Right atrium auricular region (tissue), 2 donors: ENCODE data around the gene LBX2. TPM values are rescaled to one million over a fixed set of nuclear protein-coding genes. Genes with fewer than 3 reads are reported as not detected.
"Not testable (repeated sequence)": the region's sequence is repeated elsewhere in the genome, so short reads cannot be mapped to it uniquely, and the experiment has no call there.

Experiments used
- DNase-seq: peaks from one replicate; pipeline ENCODE4 v3.0.0-alpha.2; 2019; ENCODE audit warnings: low spot score
- H3K27ac ChIP-seq, 2 donors: fragments of 200-600 bp; sonication (generic); 1 replicate in 1 of 2; 2 replicates in 1 of 2; pipeline ENCODE4 v1.5.1; 2016 to 2019
- H3K27me3 ChIP-seq, 2 donors: fragments of 200-600 bp; sonication (generic); one replicate each; pipeline versions ENCODE4 v1.5.1 to v1.6.0; 2017 to 2019
- H3K36me3 ChIP-seq: fragments of 200-600 bp; sonication (generic); one replicate; pipeline ENCODE4 v1.5.1; 2016
- H3K4me1 ChIP-seq, 2 donors: fragments of 200-600 bp; sonication (generic); one replicate each; pipeline versions ENCODE4 v1.5.1 to v1.6.0; 2017 to 2019
- H3K4me3 ChIP-seq, 2 donors: fragments of 200-600 bp; sonication (generic); 1 replicate in 1 of 2; 2 replicates in 1 of 2; pipeline ENCODE4 v1.5.1; 2017 to 2019; ENCODE audit warnings: mild to moderate bottlenecking in 1 of 2, moderate library complexity in 1 of 2
- H3K9me3 ChIP-seq, 2 donors: fragments of 200-600 bp; sonication (generic); one replicate each; pipeline ENCODE4 v1.5.1; 2019
- total RNA-seq, 2 donors: library from RNA; depleted of rRNA; stranded (reverse); fragments of >200 nt; gene quantifications; one replicate each; pipeline ENCODE4 v1.1.0, GENCODE V29; 2016
- TF ChIP-seq, protein P1 (sequence below), 2 donors: fragments of 200-600 bp; sonication (generic); IDR thresholded peaks; one replicate each; pipeline ENCODE4 v1.5.1; 2019; ENCODE audit warnings: antibody characterized with exemption in 2 of 2

LBX2 gene
- total RNA-seq, 2 donors from 2014 or later, result 0.83 to 1.0 TPM

DNA sequence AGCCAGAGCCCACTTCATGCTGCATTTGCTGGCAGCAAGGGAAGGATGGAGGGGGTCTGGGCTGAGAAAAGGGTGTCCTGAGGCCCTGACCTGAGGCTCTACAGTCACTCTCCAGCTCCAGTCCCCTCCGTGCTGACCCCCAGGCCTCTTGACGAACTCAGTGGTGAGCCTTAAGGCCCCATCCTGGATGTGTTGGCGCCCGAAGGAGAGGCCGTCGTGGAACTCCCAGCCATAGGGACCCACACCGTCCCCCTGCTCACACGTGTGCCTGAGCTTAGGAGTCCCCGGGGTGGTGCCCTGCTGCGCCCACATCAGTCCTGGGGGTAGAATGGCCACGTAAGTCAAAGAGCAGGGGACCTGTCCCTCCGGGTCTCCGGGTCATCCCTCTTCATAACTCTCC lies 35.0 kb downstream of the LBX2 start:
- Histone ChIP-seq H3K9me3 (no peaks in the 10 kb centered on the region), H3K36me3 (peaks cover 19% of the 10 kb centered on the region), H3K4me3 (peak overlapping the region; percentile 93 to 94), H3K27me3 (no peaks in the 10 kb centered on the region), H3K27ac (peak overlapping the region; percentile 84 to 86), H3K4me1 (peaks cover 0 to 18% of the 10 kb centered on the region in 2 donors)
- DNase-seq, result no peak
- TF ChIP-seq, protein P1, sequence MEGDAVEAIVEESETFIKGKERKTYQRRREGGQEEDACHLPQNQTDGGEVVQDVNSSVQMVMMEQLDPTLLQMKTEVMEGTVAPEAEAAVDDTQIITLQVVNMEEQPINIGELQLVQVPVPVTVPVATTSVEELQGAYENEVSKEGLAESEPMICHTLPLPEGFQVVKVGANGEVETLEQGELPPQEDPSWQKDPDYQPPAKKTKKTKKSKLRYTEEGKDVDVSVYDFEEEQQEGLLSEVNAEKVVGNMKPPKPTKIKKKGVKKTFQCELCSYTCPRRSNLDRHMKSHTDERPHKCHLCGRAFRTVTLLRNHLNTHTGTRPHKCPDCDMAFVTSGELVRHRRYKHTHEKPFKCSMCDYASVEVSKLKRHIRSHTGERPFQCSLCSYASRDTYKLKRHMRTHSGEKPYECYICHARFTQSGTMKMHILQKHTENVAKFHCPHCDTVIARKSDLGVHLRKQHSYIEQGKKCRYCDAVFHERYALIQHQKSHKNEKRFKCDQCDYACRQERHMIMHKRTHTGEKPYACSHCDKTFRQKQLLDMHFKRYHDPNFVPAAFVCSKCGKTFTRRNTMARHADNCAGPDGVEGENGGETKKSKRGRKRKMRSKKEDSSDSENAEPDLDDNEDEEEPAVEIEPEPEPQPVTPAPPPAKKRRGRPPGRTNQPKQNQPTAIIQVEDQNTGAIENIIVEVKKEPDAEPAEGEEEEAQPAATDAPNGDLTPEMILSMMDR (IDR thresholded peaks at IDR 0.05), result no peak

DNA sequence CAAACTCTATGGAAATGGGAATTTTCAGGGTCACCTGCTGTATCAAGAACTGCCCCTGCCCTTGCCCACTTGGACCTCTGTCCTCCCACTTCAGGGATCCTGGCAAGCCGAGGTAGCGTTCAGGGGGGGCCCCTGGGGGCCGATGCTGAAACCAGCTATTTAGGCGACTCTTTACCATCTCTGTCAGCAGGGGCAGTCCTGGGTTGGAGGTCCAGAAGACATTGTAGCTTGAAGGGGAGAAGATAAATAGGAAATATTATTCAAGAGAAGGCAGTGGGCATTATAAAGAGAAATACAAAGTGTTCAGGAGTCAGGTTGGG lies 36.7 kb downstream of the LBX2 start:
- no peak overlapping the region for H3K4me3 ChIP-seq

DNA sequence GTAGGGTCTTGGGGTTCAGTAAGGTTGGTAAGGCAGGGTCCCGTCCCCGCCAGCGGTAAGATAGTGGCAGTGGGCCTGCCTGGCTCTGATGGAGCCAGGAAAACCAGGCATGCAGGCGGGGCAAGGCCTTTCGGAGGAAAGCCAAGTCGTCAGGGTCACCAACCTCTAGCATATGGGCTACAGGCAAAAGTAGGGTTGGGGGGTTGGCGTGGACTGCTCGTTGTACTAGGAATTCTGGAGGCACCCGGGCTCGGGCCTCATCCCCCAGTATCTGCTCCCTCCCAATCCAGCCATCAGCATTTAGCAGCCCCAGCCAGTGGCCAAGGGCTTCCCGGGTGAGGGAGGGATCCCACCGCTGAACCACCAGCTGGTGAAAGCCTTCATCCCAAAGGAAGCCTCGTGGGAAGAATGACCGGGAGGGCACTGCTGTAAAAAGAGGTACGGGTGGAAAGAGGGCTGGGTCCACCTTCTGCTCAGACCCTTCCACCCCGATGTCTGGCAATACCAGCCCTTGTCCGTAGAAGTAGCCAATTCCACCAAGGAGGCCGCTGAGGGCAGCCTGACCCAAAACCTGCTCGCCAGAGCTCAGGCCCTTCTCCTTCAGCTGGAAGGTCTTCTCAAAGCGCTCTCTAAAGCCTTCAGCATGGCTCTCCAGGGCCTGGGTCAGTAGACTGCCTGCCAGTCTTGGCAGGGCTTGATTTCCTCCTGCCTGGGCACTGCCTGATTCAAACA lies 37.2 kb downstream of the LBX2 start:
- Histone ChIP-seq H3K4me3 (no peak overlapping the region), H3K36me3 (peaks cover 19% of the 10 kb centered on the region), H3K27me3 (no peaks in the 10 kb centered on the region), H3K4me1 (peaks cover 0 to 32% of the 10 kb centered on the region in 2 donors), H3K27ac (no peak overlapping the region), H3K9me3 (no peaks in the 10 kb centered on the region)
- no peak for DNase-seq
- TF ChIP-seq, protein P1 (IDR thresholded peaks at IDR 0.05), result no peak

More for the DNA sequence above, 36.7 kb downstream of the LBX2 start:
- TF ChIP-seq, protein P1 (IDR thresholded peaks at IDR 0.05), result no peak
- H3K9me3 ChIP-seq, result no peaks in the 10 kb centered on the region
- no peak for DNase-seq
- H3K4me1 ChIP-seq, result peaks cover 0 to 28% of the 10 kb centered on the region in 2 donors
- H3K36me3 ChIP-seq, result peaks cover 19% of the 10 kb centered on the region
- no peak overlapping the region for H3K27ac ChIP-seq
- no peaks in the 10 kb centered on the region for H3K27me3 ChIP-seq

DNA sequence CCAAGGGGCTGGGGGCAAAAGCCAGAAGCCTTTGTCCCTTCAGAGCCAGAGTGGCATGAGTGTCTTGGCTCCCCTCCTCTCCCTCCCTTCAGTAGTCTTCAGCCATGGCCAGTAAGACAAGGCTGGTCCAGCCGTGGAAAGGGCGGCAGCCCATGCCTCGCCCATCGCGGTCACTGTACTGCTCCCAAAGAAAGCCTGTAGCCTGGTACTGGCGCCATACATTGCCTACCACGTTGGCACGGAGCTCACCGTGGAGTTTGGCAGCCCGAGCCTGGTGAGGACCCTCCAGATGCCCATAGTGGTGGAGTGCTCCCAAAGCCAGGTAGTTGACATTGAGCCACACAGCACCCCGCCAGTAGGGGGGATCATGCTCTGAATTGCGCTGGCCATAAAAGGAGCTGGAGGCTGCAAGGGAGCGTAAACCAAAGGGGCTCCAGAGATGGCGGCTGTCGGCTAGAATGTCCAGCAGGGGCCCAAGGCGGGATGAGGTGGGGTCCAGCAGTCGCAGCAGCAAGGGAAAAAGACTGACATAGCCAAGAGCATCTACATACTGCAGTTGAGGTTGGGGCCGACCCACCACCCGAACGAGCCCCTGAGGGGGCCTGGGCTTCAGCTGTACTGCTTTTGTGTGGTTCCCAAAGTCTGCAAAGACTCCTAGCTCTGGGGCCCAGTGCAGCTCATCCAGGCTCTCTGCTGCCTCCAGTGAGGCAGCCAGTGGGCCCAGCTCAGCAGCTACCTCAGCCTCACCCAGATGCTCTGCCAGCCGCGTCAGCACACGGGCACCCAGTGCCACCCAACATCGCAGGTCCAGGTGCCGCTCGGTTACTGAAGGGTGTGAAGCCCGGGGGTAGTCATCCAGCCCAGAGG lies 38.0 kb downstream of the LBX2 start:
- TF ChIP-seq, protein P1 (IDR thresholded peaks at IDR 0.05), result no peak
- no peaks in the 10 kb centered on the region for H3K9me3 ChIP-seq
- no peak overlapping the region for H3K4me3 ChIP-seq
- H3K27me3 ChIP-seq, result no peaks in the 10 kb centered on the region
- H3K36me3 ChIP-seq, result peaks cover 19% of the 10 kb centered on the region
- peaks cover 0 to 40% of the 10 kb centered on the region in 2 donors for H3K4me1 ChIP-seq
- no peak for DNase-seq
- H3K27ac ChIP-seq, result no peak overlapping the region

DNA sequence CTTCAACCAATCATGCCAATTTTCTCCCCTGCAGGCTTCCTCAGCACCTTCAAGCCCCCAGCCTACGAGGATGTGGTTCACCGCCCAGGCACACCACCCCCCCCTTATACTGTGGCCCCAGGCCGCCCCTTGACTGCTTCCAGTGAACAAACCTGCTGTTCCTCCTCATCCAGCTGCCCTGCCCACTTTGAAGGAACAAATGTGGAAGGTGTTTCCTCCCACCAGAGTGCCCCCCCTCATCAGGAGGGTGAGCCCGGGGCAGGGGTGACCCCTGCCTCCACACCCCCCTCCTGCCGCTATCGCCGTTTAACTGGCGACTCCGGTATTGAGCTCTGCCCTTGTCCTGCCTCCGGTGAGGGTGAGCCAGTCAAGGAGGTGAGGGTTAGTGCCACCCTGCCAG lies 39.2 kb downstream of the LBX2 start:
- H3K9me3 ChIP-seq, DNase-seq, H3K27me3 ChIP-seq, H3K4me3 ChIP-seq, H3K27ac ChIP-seq: not testable (repeated sequence)
- Histone ChIP-seq H3K36me3 (peaks cover 19% of the 10 kb centered on the region), H3K4me1 (peaks cover 0 to 44% of the 10 kb centered on the region in 2 donors)

DNA sequence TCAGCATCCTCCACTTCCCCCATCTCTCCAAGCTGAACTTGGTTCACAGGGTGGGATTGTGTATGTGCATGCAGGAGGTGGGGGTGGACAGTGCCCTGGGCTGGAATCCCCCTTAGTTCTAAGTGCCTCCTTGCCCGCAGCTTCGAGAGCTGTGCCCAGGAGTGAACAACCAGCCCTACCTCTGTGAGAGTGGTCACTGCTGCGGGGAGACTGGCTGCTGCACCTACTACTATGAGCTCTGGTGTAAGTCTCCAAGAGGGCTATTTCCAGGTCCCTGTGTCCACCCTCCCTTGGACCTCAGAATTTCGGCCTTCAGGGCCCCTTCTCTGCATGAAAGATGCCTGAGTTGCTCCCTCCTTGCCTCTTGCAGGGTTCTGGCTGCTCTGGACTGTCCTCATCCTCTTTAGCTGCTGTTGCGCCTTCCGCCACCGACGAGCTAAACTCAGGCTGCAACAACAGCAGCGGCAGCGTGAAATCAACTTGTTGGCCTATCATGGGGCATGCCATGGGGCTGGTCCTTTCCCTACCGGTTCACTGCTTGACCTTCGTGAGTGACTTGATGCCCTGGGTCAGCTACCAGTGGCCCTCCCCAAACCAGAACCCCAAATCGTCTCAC lies 39.8 kb downstream of the LBX2 start:
- Histone ChIP-seq H3K4me1 (peaks cover 0 to 45% of the 10 kb centered on the region in 2 donors), H3K36me3 (peaks cover 19% of the 10 kb centered on the region)
- not testable (repeated sequence) for DNase-seq, H3K4me3 ChIP-seq, H3K27me3 ChIP-seq, H3K9me3 ChIP-seq, H3K27ac ChIP-seq
